KBM-7 (cell line): ENCODE data around the gene ITFG2.

Source experiments
- DNase-seq: peaks from one replicate; pipeline ENCODE4 v3.0.0-alpha.2; 2015
- in situ Hi-C: fragments of 300-500 bp; cut with MboI; formaldehyde crosslinking; loops from 2 replicates; pipeline ENCODE4 v1.14.3; 2020; ENCODE audit warnings: low sequenced_read_pairs, low pct_unique_long_range_greater_than_20kb, mixed read lengths

The ITFG2 gene

GRCh38 chr12:2824541-2824940 lies 12.1 kb downstream of the ITFG2 start:
- in situ Hi-C loops: no loop called here
- DNase-seq: no peak

- no peak for DNase-seq
- in situ Hi-C loops: no loop called here
Observed at GRCh38 chr12:2825132-2825531, 12.7 kb downstream of the ITFG2 start.

DNA sequence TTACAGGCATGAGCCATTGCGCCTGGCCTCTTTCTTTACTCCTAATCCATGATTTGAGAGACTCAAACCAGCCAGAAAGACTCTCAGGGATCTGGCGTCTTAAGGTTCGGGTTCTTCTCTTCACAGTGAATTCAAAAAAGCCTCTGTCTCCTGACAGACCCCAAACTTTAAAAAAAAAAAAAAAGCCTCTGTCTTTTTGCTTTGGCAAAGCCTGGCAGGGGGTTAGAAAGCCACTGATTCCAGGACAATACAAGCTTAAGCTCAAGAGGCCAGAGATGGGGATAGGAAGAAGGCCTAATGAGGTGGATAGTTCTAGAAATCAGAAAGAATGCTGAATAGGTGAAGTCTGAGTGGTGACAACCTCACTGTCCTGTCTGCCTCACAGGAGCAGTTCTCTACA lies 13.6 kb downstream of the ITFG2 start:
- no peak for DNase-seq
- in situ Hi-C loops: no loop called here

- in situ Hi-C loops: no loop called here
- DNase-seq: no peak
Observed at GRCh38 chr12:2826721-2827515, 14.4 kb downstream of the ITFG2 start.

DNA sequence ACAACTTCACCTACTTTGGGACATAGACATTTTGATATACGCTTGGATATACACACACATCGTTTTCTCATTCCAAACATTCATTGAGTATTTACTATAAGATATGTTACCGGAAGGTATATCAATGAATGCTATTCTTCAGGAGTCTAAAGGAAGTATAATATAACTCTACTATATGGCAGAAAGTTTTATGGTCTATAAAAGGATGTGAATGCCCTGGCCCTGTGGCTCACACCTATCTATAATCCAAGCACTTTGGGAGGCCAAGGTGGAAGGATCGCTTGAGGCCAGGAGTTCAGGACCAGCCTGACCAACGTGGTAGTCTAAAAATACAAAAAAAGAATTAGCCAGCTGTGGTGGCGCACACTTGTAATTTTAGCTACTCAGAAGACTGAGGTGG lies 16.8 kb downstream of the ITFG2 start:
- DNase-seq: no peak
- in situ Hi-C loops: no loop called here

GRCh38 chr12:2832550-2833127 lies 20.2 kb downstream of the ITFG2 start:
- no peak for DNase-seq
- in situ Hi-C loops: no loop called here

DNA sequence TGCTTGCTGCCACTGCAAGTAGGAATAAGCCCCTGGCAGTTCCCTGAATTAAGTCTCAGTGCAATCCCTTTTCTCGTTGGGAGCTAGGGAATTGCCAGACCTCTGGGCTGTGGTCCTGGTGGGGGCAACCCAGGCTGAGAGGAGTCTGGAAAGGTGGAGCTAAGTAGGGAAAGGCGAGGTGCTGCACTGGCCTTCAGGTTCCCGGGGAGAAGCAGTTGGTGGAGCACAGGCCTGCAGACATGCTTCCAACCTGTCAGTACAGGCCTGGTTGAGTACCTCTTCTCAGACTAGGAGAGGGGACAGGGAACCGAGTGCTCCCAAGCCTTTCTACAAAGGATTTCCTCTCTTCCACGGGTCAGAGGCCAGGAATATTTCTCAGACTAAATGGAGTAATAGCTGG lies 20.9 kb downstream of the ITFG2 start:
- no peak for DNase-seq
- in situ Hi-C loops: no loop called here

GRCh38 chr12:2833810-2834209 lies 21.3 kb downstream of the ITFG2 start:
- in situ Hi-C loops: no loop called here
- DNase-seq: no peak

- in situ Hi-C loops: no loop called here
- no peak for DNase-seq
Observed at GRCh38 chr12:2834581-2835491, 22.4 kb downstream of the ITFG2 start, which contains the start of gene NRIP2. Gene NRIP2 (minus strand): TSS chr12:2835035. CDS start chr12:2834983, 52 bp downstream.

- in situ Hi-C loops: no loop called here
- DNase-seq: no peak
Observed at GRCh38 chr12:2835691-2836403, 23.4 kb downstream of the ITFG2 start.

- DNase-seq: no peak
- in situ Hi-C loops: no loop called here
Observed at GRCh38 chr12:2836574-2836973, 24.1 kb downstream of the ITFG2 start.

DNA sequence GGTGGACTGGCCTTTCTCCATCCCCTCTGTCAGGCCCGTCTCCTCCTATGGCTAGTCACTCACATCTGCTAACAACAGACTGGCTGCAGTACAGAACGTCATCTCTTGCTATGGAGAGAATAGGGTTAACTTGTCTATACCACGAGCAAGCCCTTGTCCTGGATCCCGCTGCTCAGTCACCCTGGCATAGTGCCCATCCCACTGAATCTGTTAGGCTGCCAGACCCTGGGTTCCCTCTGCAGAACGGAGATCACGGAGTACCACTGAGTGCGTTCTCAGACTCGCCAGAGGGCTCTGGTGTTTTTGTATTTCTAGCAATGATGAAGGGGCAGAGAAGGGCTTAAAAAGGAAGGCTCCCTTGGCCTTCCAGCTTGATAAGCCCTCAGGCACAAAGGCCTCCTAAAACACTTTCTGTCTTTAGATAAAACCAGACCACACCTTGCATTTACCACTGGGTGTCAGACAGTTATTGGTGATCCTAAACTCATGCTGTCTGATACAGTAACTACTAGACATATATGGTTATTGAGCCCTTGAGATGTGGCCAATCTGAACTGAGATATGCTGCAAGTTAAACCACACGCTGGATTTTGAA lies 28.7 kb downstream of the ITFG2 start:
- no peak for DNase-seq
- in situ Hi-C loops: no loop called here

DNA sequence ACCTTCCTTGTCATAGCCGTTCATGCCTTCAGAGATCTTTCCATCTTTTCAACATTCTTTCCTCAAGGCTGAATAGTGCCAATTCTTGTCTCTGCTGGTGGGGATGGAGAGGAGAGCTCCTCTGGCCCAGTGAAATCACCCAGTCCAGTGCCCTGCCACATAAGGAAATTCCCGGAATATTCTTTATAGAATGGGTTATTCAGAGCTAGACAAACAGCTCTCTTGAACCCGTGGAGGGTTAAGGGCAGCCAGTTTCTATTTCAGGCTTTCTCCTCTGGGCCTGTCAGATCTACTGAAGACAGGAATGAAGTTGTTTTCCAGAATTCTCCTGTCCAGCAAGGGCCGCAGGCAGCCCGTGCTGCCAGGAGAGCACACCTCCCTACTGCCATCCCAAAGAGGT lies 30.5 kb downstream of the ITFG2 start:
- in situ Hi-C loops: no loop called here
- no peak for DNase-seq

DNA sequence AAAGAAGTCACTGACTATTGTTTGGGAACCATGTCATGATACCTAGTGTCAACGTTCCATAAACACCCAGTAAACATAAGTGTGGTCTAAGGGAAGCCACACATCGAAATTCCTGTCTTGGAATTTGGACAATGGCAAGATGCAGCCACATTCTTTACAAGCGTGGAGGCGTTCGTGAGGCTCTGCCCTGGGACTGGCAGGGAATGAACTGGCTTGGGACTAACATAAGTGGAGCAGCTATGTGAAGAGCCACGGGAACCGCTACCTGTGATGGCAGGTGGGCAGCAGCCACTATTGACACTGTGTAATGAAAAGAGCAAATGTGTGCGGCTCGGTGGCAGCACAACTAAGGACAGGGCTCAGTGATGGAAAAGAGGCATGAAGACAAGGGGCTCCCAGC lies 32.3 kb downstream of the ITFG2 start:
- in situ Hi-C loops: no loop called here
- no peak for DNase-seq

- no peak for DNase-seq
- in situ Hi-C loops: no loop called here
Observed at GRCh38 chr12:2845280-2845679, 32.8 kb downstream of the ITFG2 start.

DNA sequence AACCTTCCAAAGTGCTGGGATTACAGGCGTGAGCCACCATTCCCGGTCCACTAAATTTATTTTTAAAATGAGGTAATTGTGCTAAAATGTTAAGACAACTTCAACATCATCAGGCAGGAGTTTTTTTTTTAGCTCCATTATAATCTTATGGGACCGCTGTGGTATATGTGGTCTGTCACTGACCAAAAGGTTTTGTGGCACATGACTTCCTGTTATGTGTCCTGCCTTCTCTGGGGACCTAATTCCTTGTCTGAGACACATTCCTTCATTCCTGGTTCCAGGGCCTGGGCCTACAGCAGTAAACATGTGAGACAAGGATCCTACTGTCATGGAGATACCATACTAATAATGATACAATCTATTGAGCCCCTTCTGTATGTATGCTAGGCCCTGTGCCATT lies 39.5 kb downstream of the ITFG2 start:
- in situ Hi-C loops: no loop called here
- DNase-seq: no peak

GRCh38 chr12:2853626-2854025 lies 41.2 kb downstream of the ITFG2 start:
- DNase-seq: peak; percentile 79
- in situ Hi-C loops: no loop called here

DNA sequence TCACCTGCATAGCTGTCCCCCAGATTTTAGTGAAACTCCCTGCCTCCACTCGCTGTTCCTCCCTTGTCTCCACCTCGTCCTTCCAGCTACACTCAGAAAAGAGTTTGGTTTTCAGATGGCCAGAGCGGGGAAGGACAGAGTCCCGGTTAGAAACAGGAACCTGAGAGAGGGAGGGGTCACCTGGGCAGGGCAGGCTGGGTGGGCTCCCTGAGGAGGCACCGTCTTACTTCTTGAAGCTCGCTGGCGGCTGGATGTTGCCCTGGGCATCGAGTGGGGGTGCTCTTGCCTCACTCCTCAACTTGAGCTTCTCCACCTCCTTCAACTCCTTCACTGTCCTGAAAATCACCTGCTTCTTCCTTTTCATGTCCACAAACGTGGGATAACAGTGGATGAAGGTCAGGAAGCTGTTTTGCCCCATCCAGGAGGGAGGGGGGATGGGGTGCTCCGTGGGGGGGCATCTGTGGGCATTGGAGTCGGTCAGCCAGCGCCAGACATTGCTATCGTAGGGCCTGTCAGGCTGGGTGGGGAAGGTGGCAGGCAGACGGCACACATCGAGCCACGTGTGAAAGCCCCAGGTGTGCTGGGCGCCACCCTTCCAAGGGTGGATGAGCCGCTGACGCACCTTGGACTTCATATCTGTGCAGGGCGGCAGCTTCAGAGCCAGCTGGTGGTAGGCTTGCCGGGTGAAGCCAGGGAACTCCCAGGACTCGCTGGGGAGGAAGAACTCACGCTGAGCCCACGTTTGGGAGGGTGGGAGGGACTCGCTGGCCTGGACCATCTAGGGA lies 42.4 kb downstream of the ITFG2 start:
- no peak for DNase-seq
- in situ Hi-C loops: no loop called here
